Ovary (tissue), 9 donors: ENCODE measurements around the gene SMOC2. TPM values are rescaled to one million over a fixed set of nuclear protein-coding genes. Genes with fewer than 3 reads are reported as not detected.
A peak's percentile ranks its signal among the peaks of the same experiment; 100 is the strongest.

ENCODE experiments used
- DNase-seq, 5 donors: peaks; one replicate each; pipeline ENCODE4 v3.0.0-alpha.2; 2019 to 2020
- H3K27ac ChIP-seq, 2 donors: fragments of 200-600 bp; one replicate each; pipeline versions ENCODE4 v1.5.1 to v1.8.0; 2019 to 2022
- H3K27me3 ChIP-seq: fragments of 200-600 bp; one replicate; pipeline ENCODE4 v1.8.0; 2022
- H3K36me3 ChIP-seq: fragments of 200-600 bp; sonication (generic); one replicate; pipeline ENCODE4 v1.5.1; 2019
- H3K4me1 ChIP-seq: one replicate; pipeline ENCODE4 v1.8.1; 2013; ENCODE audit warnings: mild to moderate bottlenecking, moderate library complexity; ENCODE audit not compliant: insufficient read depth
- H3K4me3 ChIP-seq: fragments of 200-600 bp; sonication (generic); one replicate; pipeline ENCODE4 v1.5.1; 2017
- H3K9me3 ChIP-seq, 2 donors: fragments of 200-600 bp in 1 of 2; sonication (generic) in 1 of 2; one replicate each; pipeline versions ENCODE4 v1.5.1 to v1.8.1; 2013 to 2019; ENCODE audit warnings: mild to moderate bottlenecking in 1 of 2, moderate library complexity in 1 of 2
- CTCF ChIP-seq, 3 donors: fragments of 450-650 bp in 2 of 3; fragments of 200-600 bp in 1 of 3; IDR thresholded peaks; one replicate each; pipeline versions ENCODE4 v1.5.1 to v1.8.0; 2016 to 2022; ENCODE audit warnings: antibody characterized with exemption in 3 of 3, mild to moderate bottlenecking in 1 of 3
- EP300 ChIP-seq: sonication (generic); formaldehyde crosslinking; IDR thresholded peaks from one replicate; pipeline ENCODE4 v1.6.1; 2017; ENCODE audit warnings: antibody characterized with exemption
- POLR2A ChIP-seq: fragments of 450-650 bp; IDR thresholded peaks from one replicate; pipeline ENCODE4 v1.6.1; 2017; ENCODE audit warnings: antibody characterized with exemption, mild to moderate bottlenecking, moderate library complexity
- WGBS, 3 donors: extraction: QIAGEN DNeasy Blood & Tissue Kit in 1 of 3; methylation state at CpG; one replicate each; pipeline versions ENCODE4 v1.1.5 to v1.1.7; 2013 to 2017; 5-methylcytosine and 5-hydroxymethylcytosine counted together
- intact Hi-C, 4 donors: fragments of 100-400 bp; cut with DNase I; formaldehyde crosslinking; loops; one replicate each; pipeline versions ENCODE4 v1.11.0 to v1.15.1; 2022 to 2023
- polyA plus RNA-seq, 2 donors: library from polyadenylated mRNA; stranded (reverse); fragments of 200-250 nt in 1 of 2; fragments of 350-450 nt in 1 of 2; fragmentation: Illumina TruSeq in 1 of 2; extraction: RNeasy Lipid Tissue Mini Kit (QIAGEN cat#74804) in 1 of 2; gene quantifications; one replicate each; pipeline ENCODE4 v1.2.3, GENCODE V29; 2013 to 2014
- total RNA-seq, 7 donors: library from RNA; depleted of rRNA in 2 of 7; stranded (reverse); fragments of >200 nt in 2 of 7; fragmentation: NEBNext Ultra II Directional in 3 of 7; extraction: Animal tissue kit (Norgen Biotek cat#: 25700) in 3 of 7; gene quantifications; one replicate each; pipeline versions ENCODE4 v1.1.0 to v1.2.4, GENCODE V29; 2016 to 2023
- donor health status: DM: no; HTN: no; CAD: no; lungs with moderate emphysema.
- donor health status: DM: no; HTN: no; CAD: no.
- donor health status: Bipolar disorder and iron deficiency.
- donor health status: DM: yes; HTN: yes; CAD: no.
- donor health status: DM: no; HTN: no; CAD: no.
- donor health status: DM: yes; HTN: yes; CAD: no.

The SMOC2 gene
- total and polyA plus RNA-seq, 9 donors: 84.4 to 272 (median 129) TPM

- Histone ChIP-seq H3K4me1 (peaks cover 9% of the 10 kb centered on the region), H3K36me3 (no peaks in the 10 kb centered on the region), H3K4me3 (no peak overlapping the region), H3K9me3 (no peaks in the 10 kb centered on the region), H3K27ac (no peak overlapping the region), H3K27me3 (no peaks in the 10 kb centered on the region)
- 93 to 97% (median 93%) methylated on average over 18 of the region's 18 CpGs for WGBS, 3 donors
- intact Hi-C loops: no loop called here
- DNase-seq: no peak
- TF ChIP-seq EP300 (no peak), CTCF (IDR thresholded peaks at IDR 0.05) (no peak), POLR2A (no peak)
Observed at GRCh38 chr6:168529214-168529613, 88.2 kb downstream of the SMOC2 start.

GRCh38 chr6:168530653-168531071 lies 89.7 kb downstream of the SMOC2 start:
- Histone ChIP-seq H3K4me1 (peaks cover 10% of the 10 kb centered on the region), H3K36me3 (no peaks in the 10 kb centered on the region), H3K4me3 (no peak overlapping the region), H3K27ac (no peak overlapping the region), H3K9me3 (no peaks in the 10 kb centered on the region), H3K27me3 (no peaks in the 10 kb centered on the region)
- DNase-seq: no peak
- TF ChIP-seq EP300 (no peak), CTCF (IDR thresholded peaks at IDR 0.05) (no peak), POLR2A (no peak)
- intact Hi-C loops: no loop called here
- 90 to 91% (median 91%) methylated on average over 12 of the region's 12 CpGs for WGBS, 3 donors

- no peak for TF ChIP-seq POLR2A
- TF ChIP-seq CTCF (IDR thresholded peaks at IDR 0.05): no peak
- TF ChIP-seq EP300: no peak
- peaks cover 9% of the 10 kb centered on the region for H3K4me1 ChIP-seq
Observed at GRCh38 chr6:168532070-168532469, 91.1 kb downstream of the SMOC2 start.

GRCh38 chr6:168533414-168533813 lies 92.4 kb downstream of the SMOC2 start:
- WGBS, 3 donors: 2 to 8% (median 5%) methylated on average over 4 of the region's 4 CpGs
- Histone ChIP-seq H3K9me3 (no peaks in the 10 kb centered on the region), H3K27me3 (no peaks in the 10 kb centered on the region), H3K4me1 (peaks cover 4% of the 10 kb centered on the region), H3K27ac (peak overlapping the region in 1 of 2 donors; percentile 44), H3K36me3 (no peaks in the 10 kb centered on the region), H3K4me3 (no peak overlapping the region)
- intact Hi-C loops: no loop called here
- peak in 3 of 5 donors; percentile 60 to 69 (median 65) for DNase-seq
- TF ChIP-seq POLR2A (no peak), EP300 (no peak), CTCF (IDR thresholded peaks at IDR 0.05) (no peak)

More at GRCh38 chr6:168532070-168532469, 91.1 kb downstream of the SMOC2 start:
- intact Hi-C loops: no loop called here
- H3K27ac ChIP-seq: no peak overlapping the region
- 67 to 76% (median 73%) methylated on average over 5 of the region's 5 CpGs for WGBS, 3 donors
- no peaks in the 10 kb centered on the region for H3K27me3 ChIP-seq
- no peak for DNase-seq
- H3K9me3 ChIP-seq: no peaks in the 10 kb centered on the region
- no peaks in the 10 kb centered on the region for H3K36me3 ChIP-seq
- H3K4me3 ChIP-seq: no peak overlapping the region
